Panc1 (cell line): Measurements from ENCODE around the gene VMAC.

Experiments
- POLR2AphosphoS5 ChIP-seq: IDR thresholded peaks from 2 replicates; pipeline ENCODE4 v1.6.1; 2012; ENCODE audit warnings: mild to moderate bottlenecking, low read depth, low read length, moderate library complexity
- REST ChIP-seq, 2 experiments: IDR thresholded peaks; 2 replicates each; pipeline ENCODE4 v1.6.1; 2011 to 2012; ENCODE audit warnings: low read depth in 2 of 2, control low read depth in 1 of 2, low read length in 1 of 2, mild to moderate bottlenecking in 1 of 2, moderate library complexity in 1 of 2; ENCODE audit not compliant: insufficient read depth in 1 of 2
- SIN3A ChIP-seq: IDR thresholded peaks from 2 replicates; pipeline ENCODE4 v1.6.1; 2012; ENCODE audit warnings: low read depth, mild to moderate bottlenecking, low read length, moderate library complexity, borderline replicate concordance; ENCODE audit not compliant: insufficient read depth
- TF ChIP-seq, protein P1 (sequence below): fragments of 450-650 bp; IDR thresholded peaks from 2 replicates; pipeline ENCODE4 v1.5.1; 2017; ENCODE audit warnings: mild to moderate bottlenecking

GRCh38 chr19:5914358-5914774 is 9.7 kb downstream of the VMAC start:
- TF ChIP-seq SIN3A, result no peak
- TF ChIP-seq, protein P1, sequence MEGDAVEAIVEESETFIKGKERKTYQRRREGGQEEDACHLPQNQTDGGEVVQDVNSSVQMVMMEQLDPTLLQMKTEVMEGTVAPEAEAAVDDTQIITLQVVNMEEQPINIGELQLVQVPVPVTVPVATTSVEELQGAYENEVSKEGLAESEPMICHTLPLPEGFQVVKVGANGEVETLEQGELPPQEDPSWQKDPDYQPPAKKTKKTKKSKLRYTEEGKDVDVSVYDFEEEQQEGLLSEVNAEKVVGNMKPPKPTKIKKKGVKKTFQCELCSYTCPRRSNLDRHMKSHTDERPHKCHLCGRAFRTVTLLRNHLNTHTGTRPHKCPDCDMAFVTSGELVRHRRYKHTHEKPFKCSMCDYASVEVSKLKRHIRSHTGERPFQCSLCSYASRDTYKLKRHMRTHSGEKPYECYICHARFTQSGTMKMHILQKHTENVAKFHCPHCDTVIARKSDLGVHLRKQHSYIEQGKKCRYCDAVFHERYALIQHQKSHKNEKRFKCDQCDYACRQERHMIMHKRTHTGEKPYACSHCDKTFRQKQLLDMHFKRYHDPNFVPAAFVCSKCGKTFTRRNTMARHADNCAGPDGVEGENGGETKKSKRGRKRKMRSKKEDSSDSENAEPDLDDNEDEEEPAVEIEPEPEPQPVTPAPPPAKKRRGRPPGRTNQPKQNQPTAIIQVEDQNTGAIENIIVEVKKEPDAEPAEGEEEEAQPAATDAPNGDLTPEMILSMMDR, result no peak
- TF ChIP-seq POLR2AphosphoS5, result no peak
- no peak for TF ChIP-seq REST (IDR thresholded peaks at IDR 0.05; ENCODE audit: insufficient read depth in 1 of 2, low read depth in 2 of 2, low read length in 1 of 2)
